Chondrocyte (in vitro differentiated cells): ENCODE results near the gene PPP1R12C. TPM values are rescaled to one million over a fixed set of nuclear protein-coding genes. Genes with fewer than 3 reads are reported as not detected.

ENCODE experiments used
- DNase-seq: peaks from one replicate; pipeline ENCODE4 v3.0.0; 2021; ENCODE audit warnings: mixed read lengths, low spot score
- H3K27ac Mint-ChIP-seq: one replicate; pipeline ENCODE4 v1.8.0; 2021; ENCODE audit warnings: mild to moderate bottlenecking, moderate library complexity, mixed read lengths; ENCODE audit not compliant: unreplicated experiment
- H3K27me3 Mint-ChIP-seq: 2 replicates; pipeline ENCODE4 v1.8.0; 2021; ENCODE audit warnings: low read depth, mixed read lengths
- H3K36me3 Mint-ChIP-seq: 2 replicates; pipeline ENCODE4 v1.8.0; 2021; ENCODE audit warnings: low read depth, mixed read lengths
- H3K4me1 Mint-ChIP-seq: 2 replicates; pipeline ENCODE4 v1.8.0; 2021; ENCODE audit warnings: low read depth, mild to moderate bottlenecking, mixed read lengths
- H3K4me3 Mint-ChIP-seq: one replicate; pipeline ENCODE4 v1.8.0; 2021; ENCODE audit warnings: mild to moderate bottlenecking, moderate library complexity, mixed read lengths; ENCODE audit not compliant: unreplicated experiment
- H3K9me3 Mint-ChIP-seq: 2 replicates; pipeline ENCODE4 v1.8.0; 2021; ENCODE audit warnings: low read depth, mixed read lengths
- long read RNA-seq: library from polyadenylated mRNA; stranded (forward); transcript quantifications from one replicate; pipeline ENCODE4 v2.0.0, GENCODE V29; 2021
- total RNA-seq: library from RNA; stranded (reverse); gene quantifications from 3 replicates; pipeline ENCODE4 v1.2.1, GENCODE V29; 2021
- TF ChIP-seq, protein P1 (sequence below): fragments of 200-600 bp; sonication (generic); IDR thresholded peaks from 2 replicates; pipeline ENCODE4 v1.5.0; 2021; ENCODE audit warnings: antibody characterized with exemption, mild to moderate bottlenecking, moderate library complexity

PPP1R12C gene
- 86.1 to 111 TPM (median 103 TPM) in 3 replicates for total RNA-seq
- long read RNA-seq, transcript PPP1R12C-209 (22 exons, 2,269 nt): major isoform, 9 of 86 reads
- long read RNA-seq, transcript PPP1R12C-201 (22 exons, 2,924 nt): minor isoform, 8 of 86 reads
- long read RNA-seq, partial matches to known transcripts: 29 of 86 reads
- long read RNA-seq, other reads (novel, unspliced or antisense): 39 of 86 reads

GRCh38 chr19:55116859-55117662 lies at the start of gene PPP1R12C:
Gene PPP1R12C, minus strand, starts transcription at chr19:55117637. Its CDS starts 94 bp downstream, at chr19:55117543.
- H3K27me3 Mint-ChIP-seq: peaks cover 2% of the 10 kb centered on the region
- no peaks in the 10 kb centered on the region for H3K36me3 Mint-ChIP-seq
- peaks cover 38% of the 10 kb centered on the region for H3K4me1 Mint-ChIP-seq
- TF ChIP-seq, protein P1, sequence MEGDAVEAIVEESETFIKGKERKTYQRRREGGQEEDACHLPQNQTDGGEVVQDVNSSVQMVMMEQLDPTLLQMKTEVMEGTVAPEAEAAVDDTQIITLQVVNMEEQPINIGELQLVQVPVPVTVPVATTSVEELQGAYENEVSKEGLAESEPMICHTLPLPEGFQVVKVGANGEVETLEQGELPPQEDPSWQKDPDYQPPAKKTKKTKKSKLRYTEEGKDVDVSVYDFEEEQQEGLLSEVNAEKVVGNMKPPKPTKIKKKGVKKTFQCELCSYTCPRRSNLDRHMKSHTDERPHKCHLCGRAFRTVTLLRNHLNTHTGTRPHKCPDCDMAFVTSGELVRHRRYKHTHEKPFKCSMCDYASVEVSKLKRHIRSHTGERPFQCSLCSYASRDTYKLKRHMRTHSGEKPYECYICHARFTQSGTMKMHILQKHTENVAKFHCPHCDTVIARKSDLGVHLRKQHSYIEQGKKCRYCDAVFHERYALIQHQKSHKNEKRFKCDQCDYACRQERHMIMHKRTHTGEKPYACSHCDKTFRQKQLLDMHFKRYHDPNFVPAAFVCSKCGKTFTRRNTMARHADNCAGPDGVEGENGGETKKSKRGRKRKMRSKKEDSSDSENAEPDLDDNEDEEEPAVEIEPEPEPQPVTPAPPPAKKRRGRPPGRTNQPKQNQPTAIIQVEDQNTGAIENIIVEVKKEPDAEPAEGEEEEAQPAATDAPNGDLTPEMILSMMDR: no peak
- DNase-seq: no peak
- H3K27ac Mint-ChIP-seq: peak within 1 kb of the TSS; percentile 99
- no peaks in the 10 kb centered on the region for H3K9me3 Mint-ChIP-seq
- peak within 1 kb of the TSS; percentile 96 for H3K4me3 Mint-ChIP-seq

DNA sequence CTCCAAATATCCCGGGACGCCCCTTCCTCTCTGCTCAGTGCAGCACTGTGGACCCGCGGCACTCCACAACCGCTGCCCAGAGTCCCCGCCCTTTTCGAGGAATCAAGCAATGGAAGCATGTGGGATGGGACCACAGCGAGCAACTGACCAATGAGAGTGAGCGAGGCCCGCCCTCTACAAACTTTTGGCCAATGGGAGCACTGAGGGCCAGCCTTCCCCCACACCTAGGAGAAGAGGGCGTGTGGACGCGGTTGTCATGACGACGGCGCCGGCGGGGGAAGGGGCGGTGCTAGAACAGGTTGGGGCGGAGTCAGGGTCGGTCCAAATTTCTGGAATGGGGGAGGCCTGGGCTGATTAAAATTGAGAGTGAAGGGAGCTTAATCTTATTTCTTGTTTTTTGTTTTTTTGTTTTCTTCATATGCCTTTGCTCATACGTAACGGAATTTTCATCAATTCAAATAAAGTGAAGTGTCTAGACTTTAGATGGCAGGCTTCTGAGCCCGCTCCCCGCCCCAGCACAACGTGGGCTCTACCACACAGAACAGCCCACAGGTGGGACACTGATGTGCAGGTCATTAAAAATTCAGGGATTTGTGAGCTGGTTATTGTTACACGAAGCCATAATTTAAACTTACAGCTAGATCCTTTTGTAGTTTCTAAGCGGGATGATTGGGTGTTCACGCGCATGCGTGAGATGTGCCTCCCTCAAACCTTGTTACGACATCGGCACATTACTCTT lies 49.3 kb upstream of the PPP1R12C start, which contains the start of gene DNAAF3:
Gene DNAAF3, minus strand, starts transcription at position 84 of the 739 bp plus-strand sequence. CDS start 200 bp downstream, outside the sequence.
- H3K9me3 Mint-ChIP-seq: no peaks in the 10 kb centered on the region
- peak within 1 kb of the TSS; percentile 92 for H3K27ac Mint-ChIP-seq
- peak within 1 kb of the TSS; percentile 96 for H3K4me3 Mint-ChIP-seq
- no peaks in the 10 kb centered on the region for H3K36me3 Mint-ChIP-seq
- peak; percentile 95 for DNase-seq
- H3K27me3 Mint-ChIP-seq: peaks cover 25% of the 10 kb centered on the region
- peaks cover 9% of the 10 kb centered on the region for H3K4me1 Mint-ChIP-seq
- TF ChIP-seq, protein P1: no peak

DNA sequence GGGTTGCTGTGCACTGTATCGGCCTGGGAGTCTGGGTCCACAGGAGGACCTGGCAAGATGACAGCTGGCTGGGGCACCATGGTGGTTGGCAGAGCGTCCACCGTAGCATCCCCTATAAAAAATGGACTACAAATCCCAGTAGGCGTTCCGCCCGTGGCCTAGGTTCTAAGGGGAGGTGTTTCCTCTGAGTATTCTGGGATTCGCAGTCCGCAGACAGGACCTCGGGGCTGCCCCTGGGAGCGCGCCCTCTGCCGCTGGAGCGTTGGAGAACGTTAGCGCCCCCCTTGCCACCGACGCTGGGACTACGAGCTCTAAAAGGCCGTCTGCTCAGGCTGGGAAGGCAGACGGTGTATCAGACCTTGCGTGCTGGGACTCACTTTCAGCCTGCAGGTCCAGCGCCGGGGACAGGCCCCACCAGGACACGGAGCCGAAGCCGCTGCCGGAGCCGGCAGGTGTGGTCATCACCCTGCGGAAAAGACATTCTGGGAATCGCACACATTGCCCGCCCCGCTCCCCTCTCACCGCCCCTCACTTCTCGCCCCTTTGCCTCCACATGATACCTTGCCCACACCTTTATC lies 48.6 kb upstream of the PPP1R12C start:
- H3K4me3 Mint-ChIP-seq: peak overlapping the region; percentile 96
- H3K36me3 Mint-ChIP-seq: no peaks in the 10 kb centered on the region
- TF ChIP-seq, protein P1: peak; percentile 89
- DNase-seq: no peak
- H3K9me3 Mint-ChIP-seq: no peaks in the 10 kb centered on the region
- peaks cover 9% of the 10 kb centered on the region for H3K4me1 Mint-ChIP-seq
- H3K27ac Mint-ChIP-seq: peak overlapping the region; percentile 92
- H3K27me3 Mint-ChIP-seq: peaks cover 19% of the 10 kb centered on the region

- H3K9me3 Mint-ChIP-seq: no peaks in the 10 kb centered on the region
- H3K27ac Mint-ChIP-seq: no peak overlapping the region
- no peaks in the 10 kb centered on the region for H3K36me3 Mint-ChIP-seq
- peaks cover 9% of the 10 kb centered on the region for H3K27me3 Mint-ChIP-seq
- H3K4me3 Mint-ChIP-seq: no peak overlapping the region
- H3K4me1 Mint-ChIP-seq: peaks cover 14% of the 10 kb centered on the region
- TF ChIP-seq, protein P1: no peak
- DNase-seq: no peak
Observed at GRCh38 chr19:55161571-55162322, 44.3 kb upstream of the PPP1R12C start.
